HCT116 (cell line): Measurements from ENCODE around the gene PLOD1. TPM values are rescaled to one million over a fixed set of nuclear protein-coding genes. Genes with fewer than 3 reads are reported as not detected.
"Not testable (repeated sequence)": the region's sequence is repeated elsewhere in the genome, so short reads cannot be mapped to it uniquely, and the experiment has no call there.

ENCODE experiments used
- ATAC-seq: fragments of 200-7000 bp; cut with Tn5 transposase; 2 replicates; pipeline ENCODE4 v1.9.1; 2020; ENCODE audit warnings: mild to moderate bottlenecking, moderate library complexity
- BruUV-seq: library from RNA; stranded (reverse); fragments of 400-500 nt; replicated peaks from 2 replicates; lab custom pipeline; 2021; lab: Mats Ljungman, UMichigan
- CTCF ChIA-PET: fragments of 300-600 bp; sonication (Branson Sonifier 250); formaldehyde crosslinking; loops from one replicate; lab custom pipeline; 2021; ENCODE audit warnings: antibody characterized with exemption; lab: Charles Lee
- POLR2A ChIA-PET: fragments of 300-600, 350-600 bp; sonication (Branson Sonifier 250); formaldehyde crosslinking; loops from one replicate; lab custom pipeline; 2021; ENCODE audit warnings: antibody characterized with exemption; lab: Charles Lee
- RAD21 ChIA-PET, 2 experiments: fragments of 300-600 bp; sonication (Branson Sonifier 250); formaldehyde crosslinking; loops; one replicate each; lab custom pipeline; 2023; ENCODE audit warnings: low total read pairs in 2 of 2; ENCODE audit not compliant: uncharacterized antibody in 2 of 2, unreplicated experiment in 2 of 2, low non-redundant PET in 1 of 2; lab: Charles Lee
- DNase-seq: peaks from one replicate; pipeline ENCODE4 v3.0.0-alpha.2; 2010; ENCODE audit warnings: low read depth, low spot score
- H2AFZ ChIP-seq: fragments of 200-600 bp; shearing (Covaris generic), sonication (generic); 2 replicates; pipeline ENCODE4 v1.6.1; 2017; ENCODE audit warnings: low read depth, mixed run types, mixed read lengths, antibody characterized with exemption, low read length; ENCODE audit not compliant: poor library complexity, severe bottlenecking
- H3K27ac ChIP-seq: 2 replicates; pipeline ENCODE4 v1.5.1; 2012; ENCODE audit warnings: low read depth, low read length
- H3K27me3 ChIP-seq: fragments of 200-600 bp; sonication (generic); 2 replicates; pipeline ENCODE4 v1.6.1; 2016; ENCODE audit warnings: mixed run types, low read length, mixed read lengths; ENCODE audit not compliant: insufficient read depth
- H3K36me3 ChIP-seq, 2 experiments: fragments of 200-500 bp in 1 of 2; fragments of 200-600 bp in 1 of 2; sonication (Bioruptor generic) in 1 of 2; sonication (generic) in 1 of 2; 2 replicates each; pipeline versions ENCODE4 v1.5.1 to v1.6.1; 2014 to 2016; ENCODE audit warnings: low read length in 2 of 2, inconsistent platforms in 1 of 2, mixed read lengths in 1 of 2, mixed run types in 1 of 2; ENCODE audit not compliant: insufficient read depth in 2 of 2, control insufficient read depth in 1 of 2
- H3K4me1 ChIP-seq, 2 experiments: fragments of 200-600 bp in 1 of 2; sonication (generic) in 1 of 2; 2 replicates each; pipeline versions ENCODE4 v1.5.1 to v1.6.1; 2012 to 2017; ENCODE audit warnings: low read length in 2 of 2, inconsistent platforms in 1 of 2, mild to moderate bottlenecking in 1 of 2, mixed read lengths in 1 of 2, mixed run types in 1 of 2, moderate library complexity in 1 of 2; ENCODE audit not compliant: insufficient read depth in 2 of 2, control insufficient read depth in 1 of 2
- H3K4me2 ChIP-seq: fragments of 200-600 bp; sonication (generic); 2 replicates; pipeline ENCODE4 v1.6.1; 2017; ENCODE audit warnings: mixed run types, low read length, mixed read lengths
- H3K4me3 ChIP-seq, 2 experiments: fragments of 200-600 bp in 1 of 2; sonication (generic) in 1 of 2; replicated peaks in 1 of 2; 2 replicates each; pipeline ENCODE4 v1.5.1; 2011 to 2016; ENCODE audit warnings: low read length in 2 of 2, control low read depth in 1 of 2, low read depth in 1 of 2, mild to moderate bottlenecking in 1 of 2, mixed read lengths in 1 of 2, mixed run types in 1 of 2
- H3K79me2 ChIP-seq: fragments of 200-600 bp; sonication (generic); 2 replicates; pipeline ENCODE4 v1.6.1; 2017; ENCODE audit warnings: mild to moderate bottlenecking, mixed run types, low read length, moderate library complexity, mixed read lengths; ENCODE audit not compliant: insufficient read depth
- H3K9ac ChIP-seq: fragments of 200-600 bp; sonication (generic); 2 replicates; pipeline ENCODE4 v1.6.1; 2016; ENCODE audit warnings: low read length, mixed read lengths
- H3K9me2 ChIP-seq: fragments of 200-600 bp; sonication (generic), shearing (Covaris generic); 2 replicates; pipeline ENCODE4 v1.6.1; 2017; ENCODE audit warnings: mixed run types, mild to moderate bottlenecking, moderate library complexity; ENCODE audit not compliant: insufficient read depth
- H3K9me3 ChIP-seq, 2 experiments: fragments of 200-500 bp in 1 of 2; fragments of 200-600 bp in 1 of 2; sonication (Bioruptor generic) in 1 of 2; sonication (generic) in 1 of 2; 2 replicates each; pipeline ENCODE4 v1.6.1; 2014 to 2017; ENCODE audit warnings: low read length in 2 of 2, mixed read lengths in 2 of 2, inconsistent platforms in 1 of 2, low read depth in 1 of 2, mild to moderate bottlenecking in 1 of 2, mixed run types in 1 of 2, moderate library complexity in 1 of 2; ENCODE audit not compliant: control insufficient read depth in 1 of 2, insufficient read depth in 1 of 2
- H4K20me1 ChIP-seq: fragments of 200-600 bp; sonication (generic), shearing (Covaris generic); 2 replicates; pipeline ENCODE4 v1.6.1; 2017; ENCODE audit warnings: mixed run types, mild to moderate bottlenecking, moderate library complexity; ENCODE audit not compliant: insufficient read depth
- EZH2phosphoT487 ChIP-seq: fragments of 200-600 bp; IDR thresholded peaks from 2 replicates; pipeline ENCODE4 v1.6.1; 2018; ENCODE audit warnings: antibody characterized with exemption, borderline replicate concordance
- POLR2AphosphoS5 ChIP-seq: IDR thresholded peaks from 2 replicates; pipeline ENCODE4 v1.6.1; 2011; ENCODE audit warnings: mild to moderate bottlenecking, low read depth, low read length, moderate library complexity
- SRF ChIP-seq: IDR thresholded peaks from 2 replicates; pipeline ENCODE4 v1.6.1; 2012; ENCODE audit warnings: low read depth
- intact Hi-C: fragments of 100-400 bp; cut with micrococcal nuclease; formaldehyde crosslinking; loops from 2 replicates; pipeline ENCODE4 v1.10.0; 2022
- total RNA-seq: library from RNA; stranded (reverse); gene quantifications from one replicate; pipeline ENCODE4 v1.2.1, GENCODE V29; 2021; ENCODE audit not compliant: unreplicated experiment

Gene PLOD1
- total RNA-seq, 1 experiment from 2014 or later, result 175 TPM

DNA sequence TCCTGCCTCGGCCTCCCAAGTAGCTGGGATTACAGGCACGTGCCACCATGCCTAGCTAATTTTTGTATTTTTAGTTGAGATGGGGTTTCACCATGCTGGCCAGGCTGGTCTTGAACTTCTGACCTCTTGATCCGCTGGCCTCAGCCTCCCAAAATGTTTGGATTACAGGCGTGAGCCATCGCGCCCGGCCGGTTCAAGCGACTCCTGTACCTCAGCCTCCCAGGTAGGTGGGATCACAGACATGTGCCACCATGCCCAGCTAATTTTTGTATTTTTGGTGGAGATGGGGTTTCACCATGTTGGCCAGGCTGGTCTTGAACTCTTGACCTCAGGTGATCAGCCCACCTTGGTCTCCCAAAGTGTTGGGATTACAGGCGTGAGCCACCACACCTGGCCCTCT is 1.2 kb downstream of the PLOD1 start:
- H3K79me2 ChIP-seq, result peaks cover 60% of the 10 kb centered on the region
- peak overlapping the region; percentile 96 for H3K4me2 ChIP-seq
- BruUV-seq, result not testable (repeated sequence)

DNA sequence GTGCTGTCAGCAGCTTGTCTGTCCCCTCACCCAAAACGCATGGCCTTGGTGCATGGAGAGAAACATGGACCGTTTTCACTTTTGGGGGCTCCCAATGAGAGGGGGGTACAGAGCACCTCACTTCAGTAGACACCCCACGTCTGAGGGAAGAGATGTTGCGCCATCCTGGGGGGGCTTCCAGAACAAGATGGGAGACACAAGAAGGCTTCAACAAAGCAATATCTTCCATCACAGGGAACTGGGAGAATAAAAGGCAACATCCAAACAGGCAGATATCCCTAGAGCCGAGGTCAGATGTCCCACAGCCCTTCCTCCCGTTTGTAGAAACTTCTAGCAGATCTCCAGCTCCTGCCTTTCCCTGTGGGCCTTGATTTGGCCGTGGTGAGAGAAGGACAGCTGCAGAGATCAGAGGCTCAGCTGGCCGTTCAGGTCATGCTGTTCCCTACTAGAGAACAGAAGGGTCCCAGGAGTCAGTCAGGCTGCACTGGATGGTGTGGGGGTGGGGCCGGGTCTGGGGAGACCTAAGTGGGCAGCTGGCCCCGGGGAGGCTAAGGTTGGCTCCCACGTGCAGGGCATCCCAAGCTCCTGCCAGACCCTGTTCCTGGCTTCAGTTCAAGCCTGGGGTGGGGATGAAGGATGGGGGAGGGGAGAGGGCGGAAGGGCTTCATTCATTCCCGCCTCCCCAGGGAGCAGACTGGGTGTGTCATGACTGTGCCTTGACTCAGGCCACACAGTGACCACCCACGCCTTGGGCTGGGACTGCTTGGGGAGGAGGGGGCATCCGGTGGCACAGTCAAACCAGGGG is 4.4 kb downstream of the PLOD1 start:
- POLR2A ChIA-PET, result interaction anchor here (1.0 to 7.1 kb wide), 3 partner anchors 10 to 80 kb away, joined by 3 to 47 read pairs (median 3); partner anchors contain the start of gene MIIP
- H3K27me3 ChIP-seq, result no peaks in the 10 kb centered on the region
- H3K9me3 ChIP-seq, result no peaks in the 10 kb centered on the region
- H3K4me2 ChIP-seq, result peak overlapping the region; percentile 74
- RAD21 ChIA-PET, result interaction anchor here in 1 of 2 experiments (0.6 kb wide), 1 partner anchor 43 kb away, joined by 4 read pairs; no protein-coding TSS in a partner anchor
- BruUV-seq, result no TSS peak
- ATAC-seq (peak; percentile 45), DNase-seq (no peak)
- H3K79me2 ChIP-seq, result peaks cover 71% of the 10 kb centered on the region
- no peaks in the 10 kb centered on the region for H3K9me2 ChIP-seq
- H3K27ac ChIP-seq, result peak overlapping the region; percentile 52
- H3K4me1 ChIP-seq, result peaks cover 42 to 74% of the 10 kb centered on the region in 2 experiments
- intact Hi-C loops, result no loop called here
- TF ChIP-seq EZH2phosphoT487 (no peak), SRF (no peak), POLR2AphosphoS5 (peak; percentile 56)
- CTCF ChIA-PET, result no interaction called here
- H3K4me3 ChIP-seq, result peak overlapping the region; percentile 15 to 38
- H4K20me1 ChIP-seq, result no peaks in the 10 kb centered on the region
- H2AFZ ChIP-seq, result no peak overlapping the region
- H3K36me3 ChIP-seq, result peaks cover 0 to 35% of the 10 kb centered on the region in 2 experiments; a peak in 2 of 4 replicates
- H3K9ac ChIP-seq, result peak overlapping the region; percentile 49

More for the DNA sequence above, 1.2 kb downstream of the PLOD1 start:
- ATAC-seq, H3K9me3 ChIP-seq, H3K27me3 ChIP-seq, CTCF ChIA-PET, H3K9me2 ChIP-seq, DNase-seq, H4K20me1 ChIP-seq, H2AFZ ChIP-seq, intact Hi-C loops, RAD21 ChIA-PET, H3K9ac ChIP-seq: not testable (repeated sequence)
- POLR2A ChIA-PET, result interaction anchor here (7.1 kb wide), 1 partner anchor 27 kb away, joined by 47 read pairs; no protein-coding TSS in a partner anchor
- peak overlapping the region; percentile 30; the same call in 1 of the 2 replicates for H3K27ac ChIP-seq
- peaks cover 37 to 72% of the 10 kb centered on the region in 2 experiments for H3K4me1 ChIP-seq
- peaks cover 0 to 21% of the 10 kb centered on the region in 2 experiments; a peak in 2 of 4 replicates for H3K36me3 ChIP-seq
- H3K4me3 ChIP-seq, result peak overlapping the region; percentile 8 to 86; a peak in 1 of 4 replicates

GRCh38 chr1:11939794-11940193 is 5.3 kb downstream of the PLOD1 start:
- POLR2A ChIA-PET, result interaction anchor here (1.0 to 7.1 kb wide), 2 partner anchors 31 to 79 kb away, joined by 3 to 47 read pairs; partner anchors contain the start of gene MIIP
- DNase-seq, H3K4me3 ChIP-seq, H3K9ac ChIP-seq, H3K27me3 ChIP-seq, H3K9me3 ChIP-seq, CTCF ChIA-PET, ATAC-seq, BruUV-seq, H4K20me1 ChIP-seq, RAD21 ChIA-PET, intact Hi-C loops, H3K9me2 ChIP-seq, H2AFZ ChIP-seq: not testable (repeated sequence)
- peaks cover 0 to 42% of the 10 kb centered on the region in 2 experiments; a peak in 2 of 4 replicates for H3K36me3 ChIP-seq
- H3K4me2 ChIP-seq, result peak overlapping the region; percentile 74
- H3K4me1 ChIP-seq, result peaks cover 49 to 70% of the 10 kb centered on the region in 2 experiments
- peak overlapping the region; percentile 52 for H3K27ac ChIP-seq
- peaks cover 62% of the 10 kb centered on the region for H3K79me2 ChIP-seq
